CD4-positive, alpha-beta T cell treated with Interleukin-17A for 4 hours (primary cell): ENCODE data around the gene OR9Q1.
"Not testable (repeated sequence)": the region's sequence is repeated elsewhere in the genome, so short reads cannot be mapped to it uniquely, and the experiment has no call there.

ENCODE experiments used
- DNase-seq: peaks from one replicate; pipeline ENCODE4 v3.0.0-alpha.2; 2020; ENCODE audit warnings: mixed read lengths

The OR9Q1 gene

DNA sequence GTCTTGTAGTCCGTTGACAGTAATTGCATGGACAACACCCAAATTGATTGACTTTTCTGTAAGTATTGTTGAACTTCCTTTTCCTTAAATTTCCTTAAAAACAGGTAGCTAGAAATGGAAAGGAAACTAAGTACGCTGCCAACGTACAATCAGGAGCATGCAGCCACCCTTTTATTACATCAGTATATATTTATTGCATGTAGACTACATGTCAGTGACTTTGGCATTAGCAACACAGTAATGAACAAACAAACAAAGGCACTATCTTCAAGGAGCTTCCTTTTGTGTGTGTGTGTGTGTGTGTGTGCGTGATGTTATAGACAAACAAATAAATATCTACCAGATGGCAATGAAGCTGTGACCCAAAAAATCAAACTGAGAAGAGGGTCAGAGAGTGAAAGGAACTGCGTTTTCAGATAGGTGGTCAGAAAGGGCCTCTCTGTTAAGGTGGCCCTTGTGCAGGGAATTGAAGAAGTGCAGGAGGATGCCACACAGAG, at the start of gene OR9Q1:
OR9Q1 (plus strand) TSS at position 447 of the 497 bp plus-strand sequence. CDS start 155,564 bp downstream, outside the sequence.
- DNase-seq = no peak

- no peak for DNase-seq
Observed at GRCh38 chr11:57974132-57974531, 49.5 kb upstream of the OR9Q1 start.

GRCh38 chr11:57974848-57975601, 48.7 kb upstream of the OR9Q1 start:
- no peak for DNase-seq

DNA sequence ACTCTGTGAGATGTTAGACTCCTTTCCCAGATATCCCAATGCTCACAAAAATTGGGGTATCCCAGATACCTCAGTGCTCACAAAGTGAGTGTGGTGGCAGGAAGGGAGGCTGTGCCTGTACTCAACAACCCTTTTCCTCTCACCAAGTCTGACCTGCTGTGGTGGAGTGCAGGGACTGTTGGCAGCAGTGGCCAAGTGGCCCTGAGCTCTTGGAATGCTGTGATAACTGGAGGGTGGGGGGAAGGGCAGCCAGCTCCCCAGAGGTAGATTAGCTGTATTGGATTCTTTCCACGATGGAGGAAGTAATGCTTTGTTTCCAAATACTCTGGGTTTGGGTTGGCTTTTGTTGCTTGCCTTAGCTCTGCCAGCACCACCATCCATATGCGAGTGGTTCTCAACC, 46.0 kb upstream of the OR9Q1 start:
- DNase-seq = no peak

GRCh38 chr11:57978686-57979531, 44.8 kb upstream of the OR9Q1 start:
- DNase-seq = no peak

DNA sequence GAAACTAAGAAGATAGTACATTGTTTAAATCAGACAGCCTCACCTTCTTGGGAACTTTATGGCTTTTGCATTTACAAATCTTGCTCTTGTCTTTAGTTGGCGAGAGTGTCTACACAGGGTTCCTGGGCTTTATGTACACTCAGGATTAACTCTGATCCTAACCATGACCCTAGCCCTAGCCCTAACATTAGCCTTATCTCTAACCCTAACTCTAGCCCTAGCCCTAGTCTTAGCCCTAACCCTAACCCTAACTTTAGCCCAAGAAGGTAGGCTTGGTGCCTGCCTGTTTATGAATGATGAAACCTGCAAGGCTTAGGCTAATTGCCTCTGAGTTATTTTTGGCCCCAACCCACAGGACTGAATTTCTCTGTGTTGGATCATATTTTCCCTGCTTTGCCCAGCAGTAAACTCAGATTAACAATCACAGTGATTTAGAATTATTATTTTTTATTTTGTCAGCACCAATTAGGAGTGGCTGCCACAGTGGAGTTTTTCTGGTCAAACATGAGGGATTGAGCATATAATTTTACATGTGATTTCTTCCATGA, 44.1 kb upstream of the OR9Q1 start:
- no peak for DNase-seq

- DNase-seq = no peak
Observed at GRCh38 chr11:57980201-57980600, 43.5 kb upstream of the OR9Q1 start.

DNA sequence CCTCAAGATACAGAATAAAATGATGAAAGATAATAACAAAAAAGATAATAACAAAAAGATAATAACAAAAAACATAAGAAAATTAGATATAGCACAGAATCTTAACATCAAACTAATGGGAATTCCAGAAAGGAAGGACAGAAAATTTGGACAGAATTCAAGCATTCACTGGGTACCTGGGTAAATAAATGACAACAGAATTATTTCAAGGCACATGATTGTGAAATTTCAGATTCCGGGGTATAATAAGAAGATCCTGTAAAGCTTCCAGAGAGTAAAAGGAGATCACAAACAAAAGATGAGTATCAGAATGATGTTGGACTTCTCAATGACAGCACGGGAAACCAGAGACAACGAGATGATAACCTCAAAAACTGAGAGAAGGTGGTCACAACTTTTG, 42.1 kb upstream of the OR9Q1 start:
- DNase-seq = no peak

DNA sequence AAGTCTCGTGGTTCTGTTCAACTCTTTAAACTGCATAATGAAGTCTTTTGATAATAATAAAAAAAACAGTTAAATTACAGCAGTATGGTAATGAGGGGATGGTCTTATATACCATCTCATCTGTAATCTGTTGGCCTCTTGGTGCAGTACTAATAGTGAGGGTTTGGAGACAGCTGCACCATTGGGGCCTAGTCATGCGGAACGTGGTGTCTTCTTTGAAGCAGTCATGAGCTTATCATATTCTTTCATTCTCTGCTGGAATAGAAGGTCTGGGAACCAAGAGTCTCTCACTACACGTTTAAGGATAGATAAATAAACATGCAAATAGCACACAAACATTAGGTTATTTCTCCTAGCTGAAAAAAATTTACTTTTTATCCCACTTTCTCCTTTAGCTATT, 40.9 kb upstream of the OR9Q1 start:
- DNase-seq = no peak

GRCh38 chr11:57983191-57983590, 40.5 kb upstream of the OR9Q1 start:
- no peak for DNase-seq

DNA sequence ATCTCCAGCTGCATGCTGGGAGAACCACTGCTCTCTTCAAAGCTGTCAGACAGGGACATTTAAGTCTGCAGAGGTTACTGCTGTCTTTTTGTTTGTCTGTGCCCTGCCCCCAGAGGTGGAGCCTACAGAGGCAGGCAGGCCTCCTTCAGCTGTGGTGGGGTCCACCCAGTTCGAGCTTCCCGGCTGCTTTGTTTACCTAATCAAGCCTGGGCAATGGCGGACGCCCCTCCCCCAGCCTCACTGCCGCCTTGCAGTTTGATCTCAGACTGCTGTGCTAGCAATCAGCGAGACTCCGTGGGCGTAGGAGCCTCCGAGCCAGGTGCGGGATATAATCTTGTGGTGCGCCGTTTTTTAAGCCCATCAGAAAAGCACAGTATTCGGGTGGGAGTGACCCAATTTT, 24.2 kb upstream of the OR9Q1 start:
- not testable (repeated sequence) for DNase-seq

DNA sequence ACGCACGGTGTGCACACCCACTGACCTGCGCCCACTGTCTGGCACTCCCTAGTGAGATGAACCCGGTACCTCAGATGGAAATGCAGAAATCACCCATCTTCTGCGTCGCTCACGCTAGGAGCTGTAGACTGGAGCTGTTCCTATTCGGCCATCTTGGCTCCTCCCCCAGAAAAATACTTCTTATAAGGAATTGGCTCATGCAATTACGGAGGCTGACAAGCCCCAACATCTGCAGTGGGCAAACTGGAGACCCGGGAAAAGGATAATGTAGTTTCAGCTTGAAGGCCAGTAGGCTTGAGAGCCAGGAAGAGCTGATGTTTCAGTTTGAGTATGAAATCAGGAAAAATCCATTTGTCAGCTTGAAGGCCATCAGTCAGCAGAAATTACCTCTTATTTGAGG, 23.7 kb upstream of the OR9Q1 start:
- not testable (repeated sequence) for DNase-seq

DNA sequence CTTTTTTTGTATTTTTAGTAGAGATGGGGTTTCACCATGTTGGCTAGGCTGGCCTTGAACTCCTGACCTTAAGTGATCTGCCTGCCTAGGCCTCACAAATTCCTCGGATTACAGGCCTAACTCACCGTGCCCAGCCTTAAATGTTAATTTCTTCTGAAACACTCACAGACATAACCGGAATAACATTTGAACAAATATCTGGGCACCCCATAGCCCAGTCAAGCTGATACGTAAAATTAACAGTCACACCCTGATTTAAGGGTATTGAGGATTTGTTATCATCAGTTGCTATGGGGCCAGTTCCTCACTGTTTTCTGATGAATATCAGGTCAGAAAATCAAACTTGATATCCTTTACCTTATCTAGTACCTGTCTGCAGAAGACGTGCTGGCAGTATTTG, 23.0 kb upstream of the OR9Q1 start:
- no peak for DNase-seq

DNA sequence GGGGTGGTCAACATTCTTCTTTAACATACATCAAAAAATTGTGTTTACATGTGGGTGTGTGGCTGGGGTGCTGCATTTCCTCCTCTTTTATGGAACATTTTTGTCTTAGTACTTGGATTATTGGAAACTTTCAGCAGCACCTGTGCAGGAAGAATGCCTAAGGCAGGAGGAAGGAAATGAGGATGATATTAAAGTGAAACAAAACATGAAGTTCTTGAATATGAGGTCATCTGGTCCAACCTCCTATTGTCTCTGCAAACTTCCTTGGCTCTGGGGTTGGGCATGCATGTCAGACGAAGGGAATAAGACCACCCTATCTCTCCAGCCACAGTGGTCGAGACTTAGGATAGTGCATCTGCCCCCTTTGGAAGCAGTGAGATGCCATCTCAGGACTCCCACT, 20.6 kb upstream of the OR9Q1 start:
- no peak for DNase-seq

DNA sequence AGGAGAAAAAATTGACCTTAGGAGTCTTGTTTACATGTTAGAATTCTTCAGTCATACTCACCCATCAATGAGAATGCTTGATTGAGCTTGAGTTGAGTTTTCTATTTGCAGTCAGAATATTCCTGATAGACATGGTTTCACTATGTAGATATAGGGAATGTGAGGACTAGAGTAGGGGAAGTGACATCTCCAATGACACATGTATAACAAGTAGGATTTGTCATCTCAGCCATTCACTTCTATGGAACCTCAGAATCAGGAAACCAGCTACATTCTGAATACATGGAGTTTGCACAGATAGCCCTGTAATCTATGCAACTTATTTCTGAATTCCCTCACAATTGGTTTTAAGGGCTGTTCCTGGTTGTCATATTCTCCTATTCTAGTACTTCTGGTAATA, 20.1 kb upstream of the OR9Q1 start:
- DNase-seq = no peak

- no peak for DNase-seq
Observed at GRCh38 chr11:58004664-58005063, 19.0 kb upstream of the OR9Q1 start.

GRCh38 chr11:58006940-58007339, 16.7 kb upstream of the OR9Q1 start:
- no peak for DNase-seq

DNA sequence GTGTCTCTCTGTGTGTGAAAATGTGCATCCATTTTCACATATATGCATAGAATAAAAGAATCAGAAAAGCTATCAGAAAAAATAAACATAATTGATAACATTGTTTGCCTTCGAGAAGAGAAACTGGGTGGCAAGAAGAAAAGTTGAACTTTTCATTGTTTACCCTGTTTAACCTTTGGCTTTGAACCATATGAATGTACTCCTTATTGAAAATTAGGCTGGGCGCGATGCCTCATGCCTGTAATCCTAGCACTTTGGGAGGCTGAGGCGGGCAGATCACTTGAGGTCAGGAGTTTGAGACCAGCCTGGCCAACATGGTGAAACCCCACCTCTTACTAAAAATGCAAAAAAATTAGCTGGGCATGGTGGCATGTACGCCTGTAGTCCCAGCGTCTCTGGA, 11.9 kb upstream of the OR9Q1 start:
- DNase-seq = no peak

GRCh38 chr11:58024601-58025091, 965 bp downstream of the OR9Q1 start:
- DNase-seq = no peak

DNA sequence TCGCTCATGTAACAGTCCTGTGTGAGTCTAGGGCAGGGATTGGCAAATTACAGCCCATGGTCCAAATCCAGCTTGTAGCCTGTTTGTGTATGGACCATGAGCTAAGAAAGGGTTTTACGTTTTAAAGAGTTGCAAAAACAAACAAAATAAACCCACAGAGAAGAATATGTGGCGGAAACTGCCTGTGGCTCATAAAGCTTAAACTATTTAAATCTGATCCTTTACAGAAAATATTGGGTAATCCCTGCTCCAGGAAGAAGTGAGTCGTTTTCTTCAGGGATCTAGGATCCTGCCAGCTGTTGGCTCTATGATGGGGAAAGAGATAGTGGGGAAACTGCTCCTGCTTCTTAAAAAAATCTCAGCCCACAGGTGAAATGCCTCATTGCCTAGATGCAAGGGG, 3.7 kb downstream of the OR9Q1 start:
- DNase-seq = no peak

GRCh38 chr11:58028687-58029411, 5.2 kb downstream of the OR9Q1 start:
- no peak for DNase-seq

DNA sequence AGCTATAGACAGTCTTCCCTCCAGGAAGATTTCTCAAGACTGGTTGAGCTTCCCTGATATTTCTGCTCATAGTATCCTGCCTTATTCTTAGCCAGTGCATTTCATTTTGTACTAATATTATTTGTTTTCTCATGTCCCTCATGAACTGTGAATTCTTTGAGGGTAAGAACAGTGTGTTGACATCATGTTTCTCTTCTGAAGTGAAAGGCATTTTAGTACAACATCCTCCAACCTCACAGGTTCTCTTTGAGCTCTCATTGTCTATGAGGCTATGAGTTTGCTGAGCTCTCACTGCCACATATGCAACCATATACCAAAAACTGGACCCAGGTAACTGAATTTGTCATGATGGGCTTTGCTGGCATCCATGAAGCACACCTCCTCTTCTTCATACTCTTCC, 7.0 kb downstream of the OR9Q1 start, which contains the start of gene OR6Q1:
OR6Q1 (plus strand) TSS at position 301 of the 400 bp plus-strand sequence; CDS start at position 301, 0 bp downstream.
- no peak for DNase-seq

GRCh38 chr11:58034471-58034870, 10.8 kb downstream of the OR9Q1 start:
- no peak for DNase-seq
